VCaP (cell line): ENCODE measurements around the gene SLC23A2.

Experiments used
- H3K27ac ChIP-seq: fragments of 450-650 bp; 2 replicates; pipeline ENCODE4 v1.5.1; 2017
- CTCF ChIP-seq: fragments of 450-650 bp; conservative IDR thresholded peaks from 2 replicates; pipeline ENCODE4 v1.5.1; 2017; ENCODE audit warnings: mild to moderate bottlenecking, moderate library complexity

Gene SLC23A2

GRCh38 chr20:4846821-4847220, 154.5 kb downstream of the SLC23A2 start:
- no peak for TF ChIP-seq CTCF
- no peak overlapping the region for H3K27ac ChIP-seq

GRCh38 chr20:4844751-4845465, 156.4 kb downstream of the SLC23A2 start:
- TF ChIP-seq CTCF = no peak
- no peak overlapping the region for H3K27ac ChIP-seq

GRCh38 chr20:4844325-4844724, 157.0 kb downstream of the SLC23A2 start:
- no peak overlapping the region for H3K27ac ChIP-seq
- no peak for TF ChIP-seq CTCF

- no peak overlapping the region for H3K27ac ChIP-seq
- no peak for TF ChIP-seq CTCF
These were observed 160.5 kb downstream of the SLC23A2 start for GRCh38 chr20:4840801-4841200.

GRCh38 chr20:4838526-4838925, 162.8 kb downstream of the SLC23A2 start:
- no peak for TF ChIP-seq CTCF
- no peak overlapping the region for H3K27ac ChIP-seq

GRCh38 chr20:4837760-4838159, 163.6 kb downstream of the SLC23A2 start:
- TF ChIP-seq CTCF = no peak

GRCh38 chr20:4836935-4837334, 164.4 kb downstream of the SLC23A2 start:
- no peak for TF ChIP-seq CTCF

More at GRCh38 chr20:4837760-4838159, 163.6 kb downstream of the SLC23A2 start:
- H3K27ac ChIP-seq = no peak overlapping the region

More at GRCh38 chr20:4836935-4837334, 164.4 kb downstream of the SLC23A2 start:
- no peak overlapping the region for H3K27ac ChIP-seq
